ENCODE data around the gene PLA2G4F.

- TF ChIP-seq POLR2AphosphoS5 (IDR thresholded peaks at IDR 0.05; ENCODE audit: low read depth, low read length) (no peak), TAF1 (IDR thresholded peaks at IDR 0.05; ENCODE audit: borderline replicate concordance, insufficient read depth, low read length) (no peak), SIN3A (IDR thresholded peaks at IDR 0.05; ENCODE audit: borderline replicate concordance, insufficient read depth, low read length) (no peak), REST (IDR thresholded peaks at IDR 0.05; ENCODE audit: insufficient read depth in 1 of 2, low read depth in 2 of 2, low read length in 2 of 2) (no peak), FOXP2 (optimal IDR thresholded peaks at IDR 0.05; ENCODE audit: borderline replicate concordance, extremely low read depth, extremely low read length, insufficient read depth) (no peak)
These were observed 42.7 kb upstream of the PLA2G4F start for GRCh38 chr15:42199126-42199525.
